HG03457 (cell line): ENCODE measurements around the gene RAET1G.
"Not testable (repeated sequence)": the region's sequence is repeated elsewhere in the genome, so short reads cannot be mapped to it uniquely, and the experiment has no call there.

Experiments used
- ATAC-seq: cut with Tn5 transposase; IDR thresholded peaks from one replicate; pipeline ENCODE4 v1.9.1; 2021; ENCODE audit warnings: moderate number of reproducible peaks; ENCODE audit not compliant: unreplicated experiment

Gene RAET1G

DNA sequence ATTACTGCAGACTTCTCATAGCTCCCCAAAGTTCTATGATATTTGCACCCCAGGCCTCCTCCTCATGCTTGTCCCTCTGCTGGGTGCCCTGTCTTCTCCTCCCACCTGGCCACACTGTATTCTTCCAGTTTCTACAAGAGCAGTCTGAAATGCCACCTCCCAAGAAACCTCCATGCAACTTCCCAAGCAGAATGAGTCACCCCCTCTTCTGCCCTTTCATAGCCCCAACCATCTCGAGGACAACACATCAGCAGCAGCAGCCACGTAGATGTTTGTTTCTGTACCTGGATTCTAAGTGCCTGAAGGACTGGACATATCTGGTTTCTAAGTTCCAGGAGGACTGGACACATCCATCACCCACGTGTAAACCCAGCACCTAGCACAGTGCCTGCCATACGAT, 12.3 kb upstream of the RAET1G start:
- ATAC-seq = no peak

DNA sequence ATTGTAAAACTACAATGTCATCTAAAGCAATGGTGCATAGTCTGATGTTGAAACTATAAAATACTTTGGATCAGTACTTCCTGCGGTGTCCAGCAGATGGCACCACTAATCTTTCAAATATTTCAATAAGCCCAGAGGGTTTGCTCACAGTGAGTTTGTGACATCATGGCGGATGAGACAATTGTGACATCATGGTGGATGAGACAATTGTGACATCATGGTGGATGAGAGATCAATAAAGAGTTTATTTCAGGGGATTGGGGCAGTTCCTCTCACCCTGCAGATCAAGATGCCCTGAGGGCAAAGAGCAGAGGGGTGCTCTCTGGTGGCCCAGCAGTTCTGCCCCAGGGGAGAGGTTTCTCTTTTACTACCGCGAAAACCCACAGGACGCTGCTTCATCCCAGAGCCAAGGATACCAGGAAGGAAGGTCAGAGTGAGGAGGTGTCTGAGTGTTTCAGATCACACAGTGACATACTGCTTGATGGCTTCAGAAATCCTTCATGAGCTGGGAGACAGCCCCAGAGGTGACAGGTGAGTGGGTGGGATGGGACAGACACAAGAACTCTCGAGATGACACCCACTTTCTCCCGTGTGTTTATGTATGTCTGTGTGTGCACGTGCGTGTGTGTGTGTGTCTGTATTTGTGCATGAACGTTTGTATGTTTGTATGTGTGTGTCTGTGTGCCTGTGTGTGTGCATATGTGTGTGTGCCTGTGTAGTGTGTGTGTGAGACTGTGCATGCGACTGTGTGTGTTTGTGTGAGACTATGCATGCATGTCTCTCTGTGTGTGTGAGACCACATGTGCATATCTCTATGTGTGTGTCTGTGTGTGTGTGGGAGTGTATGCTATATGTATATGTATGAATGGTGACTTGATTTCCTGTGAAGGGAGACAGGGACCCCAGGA, 11.6 kb upstream of the RAET1G start:
- ATAC-seq = no peak

DNA sequence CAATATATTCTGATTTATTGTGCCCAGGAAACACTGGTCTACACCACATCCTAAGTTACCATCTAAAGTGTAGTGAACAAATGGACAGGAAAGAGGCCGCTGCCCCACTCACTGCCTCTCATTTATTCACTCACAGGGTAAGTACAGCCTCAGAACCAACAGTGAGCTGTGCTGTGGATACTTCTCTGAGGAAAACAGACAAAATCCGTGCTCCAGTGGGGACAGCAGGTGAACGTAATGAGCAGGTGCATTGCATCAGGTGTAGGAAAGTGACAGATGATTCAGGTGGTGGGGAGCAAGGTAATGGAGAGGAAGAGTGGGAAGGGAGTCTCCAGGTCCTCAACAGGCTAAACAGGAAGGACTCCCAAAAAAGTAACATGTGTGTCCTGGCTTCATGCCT, 10.5 kb upstream of the RAET1G start:
- no peak for ATAC-seq

DNA sequence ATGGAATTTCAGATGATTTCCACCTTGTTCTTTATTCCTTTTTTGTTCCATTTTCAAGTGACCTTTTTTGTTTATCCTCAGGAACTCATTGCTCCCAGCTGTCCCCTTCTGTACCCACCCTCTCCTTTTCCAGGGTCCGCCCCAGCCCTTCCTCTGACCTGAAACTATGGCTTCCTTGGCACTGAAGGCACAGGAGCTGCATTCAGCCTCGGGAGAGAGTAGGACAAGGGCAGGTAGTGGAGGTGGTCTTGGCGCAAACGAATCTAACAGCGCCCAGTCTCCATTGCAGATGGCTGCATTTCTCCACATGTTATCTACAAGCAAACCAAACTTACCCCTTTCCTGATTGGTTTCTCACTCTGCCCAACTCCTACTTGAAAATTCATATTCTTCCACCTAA, 10.1 kb upstream of the RAET1G start:
- ATAC-seq = no peak

DNA sequence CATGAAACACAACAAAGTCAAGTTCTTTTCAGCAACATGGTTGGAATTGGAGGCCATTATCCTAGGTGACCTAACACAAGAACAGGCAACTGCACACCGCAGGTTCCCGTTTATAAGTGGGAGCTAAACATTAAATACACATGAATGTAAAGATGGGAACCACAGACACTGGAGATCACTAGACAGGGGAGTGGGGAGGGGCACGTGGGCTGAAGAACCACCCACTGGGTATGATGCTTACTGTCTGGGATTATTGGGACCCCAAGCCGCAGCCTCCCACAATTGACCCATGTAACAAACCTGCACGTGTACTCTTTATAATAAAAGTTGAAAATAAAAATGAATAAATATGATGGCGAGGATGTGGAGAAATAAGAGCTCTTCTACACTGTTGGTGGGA, 8.6 kb upstream of the RAET1G start:
- no peak for ATAC-seq

DNA sequence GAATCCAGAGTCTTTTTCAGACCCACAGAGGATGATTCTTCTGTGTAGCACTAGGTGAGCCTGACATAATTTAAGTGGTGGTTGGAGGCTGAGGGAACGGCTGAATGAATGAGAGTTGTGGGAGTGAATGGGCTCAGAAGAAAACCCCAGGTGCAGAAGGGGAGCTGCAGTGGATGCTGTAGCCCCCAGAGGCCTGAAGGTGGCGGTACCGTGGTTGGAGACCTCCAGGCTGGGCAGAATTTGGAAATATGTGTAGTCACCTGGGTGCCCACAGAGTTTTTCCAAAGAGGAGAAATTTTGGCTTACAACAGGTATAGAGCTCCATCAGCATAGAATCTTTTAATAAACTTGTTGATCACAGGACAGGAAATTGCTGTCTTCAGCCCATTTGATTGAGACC, 6.5 kb upstream of the RAET1G start:
- no peak for ATAC-seq

DNA sequence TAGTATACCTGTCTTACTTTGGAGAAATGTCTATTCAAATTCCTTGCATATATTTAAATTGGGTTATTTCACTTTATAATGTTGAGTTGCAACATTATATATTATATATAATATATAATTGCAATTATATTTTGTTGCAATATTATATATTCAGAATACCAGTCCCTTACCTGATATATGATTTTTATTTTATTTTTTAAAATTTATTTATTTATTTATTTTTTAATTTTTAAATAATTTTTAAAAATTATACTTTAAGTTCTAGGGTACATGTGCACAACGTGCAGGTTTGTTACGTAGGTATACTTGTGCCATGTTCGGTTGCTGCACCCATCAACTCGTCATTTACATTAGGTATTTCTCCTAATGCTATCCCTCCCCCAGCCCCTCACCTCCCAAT, 4.1 kb upstream of the RAET1G start:
- ATAC-seq = not testable (repeated sequence)

DNA sequence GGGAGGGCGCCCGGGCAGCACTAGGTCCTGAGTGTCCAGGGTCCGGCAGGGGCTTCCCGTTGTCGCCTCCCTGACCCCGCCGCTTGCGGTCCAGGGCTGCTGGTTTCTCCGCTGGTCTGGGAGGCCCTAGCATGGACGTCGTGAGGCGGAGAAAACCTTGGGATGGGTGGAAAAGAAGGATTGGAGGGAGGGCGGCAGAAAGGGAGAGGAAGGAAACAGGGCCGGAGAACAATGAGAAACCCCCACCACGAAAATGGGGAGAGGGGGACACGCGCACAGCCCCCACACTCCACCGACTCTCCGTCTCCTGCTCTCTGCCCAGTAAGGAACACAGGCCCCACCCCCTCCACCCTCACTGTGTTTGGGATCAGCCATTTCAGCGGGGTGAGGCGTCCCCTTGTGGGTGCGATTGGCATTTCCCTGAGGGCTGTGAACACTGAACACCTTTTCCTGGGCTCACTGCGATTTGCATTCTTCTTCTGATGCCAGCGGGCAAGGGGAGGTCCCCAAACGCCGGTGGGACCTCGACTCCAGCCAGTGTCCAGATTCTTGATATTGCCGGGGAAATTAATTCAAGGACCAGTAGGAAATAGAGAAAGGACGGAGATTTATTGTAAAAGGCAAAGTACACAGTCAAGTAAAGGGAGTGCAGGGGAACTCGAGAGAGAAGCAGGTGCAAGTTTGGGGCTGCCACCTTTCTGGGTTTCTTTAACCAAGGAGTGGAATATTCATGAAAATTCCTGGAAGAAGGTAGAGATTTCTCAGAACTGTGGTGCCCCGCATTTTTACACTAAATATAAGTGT, 3.3 kb upstream of the RAET1G start:
- ATAC-seq = no peak

DNA sequence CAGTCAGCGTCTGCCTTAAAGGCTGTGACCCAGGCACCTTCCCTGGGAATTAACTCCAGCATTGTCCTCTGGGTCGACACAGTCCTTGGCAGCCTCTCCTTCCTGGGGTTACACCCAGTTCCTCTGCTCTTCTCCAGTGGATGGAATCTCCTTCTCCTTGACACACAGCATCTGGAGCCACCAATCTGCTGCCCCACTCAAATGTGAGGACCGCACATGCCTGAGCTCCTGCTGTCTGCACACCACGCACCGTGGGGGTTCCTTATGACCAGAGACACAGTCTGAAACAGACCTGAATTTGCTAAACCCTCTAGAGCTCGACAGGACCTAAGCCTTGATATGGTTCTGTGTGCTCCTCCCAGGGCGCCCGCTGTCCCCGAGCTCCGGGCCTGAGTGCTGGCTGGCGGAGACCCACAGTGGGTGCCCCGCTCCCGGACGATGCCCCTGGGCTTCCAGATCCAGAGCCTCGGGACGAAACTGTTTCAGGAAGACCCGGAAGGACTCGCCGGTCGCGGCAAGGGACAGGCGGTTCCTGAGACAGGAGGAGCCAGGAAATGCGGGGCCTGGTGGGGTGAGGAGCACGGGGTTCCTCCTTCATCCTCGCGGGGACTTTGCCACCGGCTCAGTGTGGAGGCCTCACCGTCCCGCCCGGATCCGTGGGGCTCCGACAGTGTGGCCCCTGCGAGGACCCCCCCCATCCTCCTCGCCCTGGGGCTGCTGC, 2.5 kb upstream of the RAET1G start:
- ATAC-seq = no peak

DNA sequence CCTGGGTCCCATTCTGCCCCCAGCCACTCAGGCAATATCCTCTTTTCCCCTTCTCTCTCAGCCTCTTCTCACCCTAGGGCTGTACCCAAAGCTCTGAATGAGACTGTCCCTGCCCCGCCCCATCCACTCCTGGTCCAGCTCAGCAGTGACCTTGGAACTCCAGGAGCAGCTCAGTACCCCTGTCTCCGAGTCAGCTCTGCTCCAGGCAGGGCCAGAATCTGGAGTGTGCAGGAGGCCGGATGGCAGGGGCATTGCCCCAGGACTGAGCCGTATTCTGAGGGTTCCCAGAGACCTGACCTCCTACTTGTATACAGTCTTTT, 2.0 kb upstream of the RAET1G start:
- ATAC-seq = no peak

DNA sequence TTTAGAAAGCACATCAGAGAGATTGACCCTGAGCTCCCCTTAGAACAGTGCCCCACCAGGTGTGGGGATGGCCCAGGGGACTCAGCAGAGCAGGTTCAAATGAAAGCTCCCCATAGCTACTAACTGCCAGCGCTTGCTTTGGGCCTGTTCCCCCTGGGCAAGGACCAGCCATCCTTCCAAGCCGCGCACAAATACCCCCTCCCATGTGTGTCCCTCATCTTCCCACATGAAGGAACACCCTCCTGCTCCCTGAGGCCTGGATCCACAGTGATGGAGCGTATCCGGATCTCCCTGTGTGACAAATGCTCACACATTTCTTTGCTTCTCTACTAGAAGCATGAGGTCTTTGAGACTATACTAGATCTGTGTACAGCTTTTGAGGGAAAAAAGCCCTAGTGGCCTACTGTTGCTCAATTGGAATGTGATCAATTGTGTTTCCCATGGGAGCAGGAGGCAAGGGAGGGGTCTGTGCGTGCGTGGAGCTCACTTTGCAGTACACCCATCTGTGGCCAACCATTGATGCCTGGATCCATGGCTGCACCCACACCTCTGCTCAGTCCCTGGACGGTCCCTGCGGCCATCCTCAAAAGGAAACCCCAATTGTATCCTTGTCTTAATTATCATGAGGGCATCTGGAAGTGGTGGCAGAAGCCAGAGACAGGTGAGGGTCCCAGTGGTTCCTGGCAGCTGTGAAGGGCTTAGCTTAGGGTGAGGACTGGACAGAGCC, 1.4 kb upstream of the RAET1G start:
- ATAC-seq = no peak

DNA sequence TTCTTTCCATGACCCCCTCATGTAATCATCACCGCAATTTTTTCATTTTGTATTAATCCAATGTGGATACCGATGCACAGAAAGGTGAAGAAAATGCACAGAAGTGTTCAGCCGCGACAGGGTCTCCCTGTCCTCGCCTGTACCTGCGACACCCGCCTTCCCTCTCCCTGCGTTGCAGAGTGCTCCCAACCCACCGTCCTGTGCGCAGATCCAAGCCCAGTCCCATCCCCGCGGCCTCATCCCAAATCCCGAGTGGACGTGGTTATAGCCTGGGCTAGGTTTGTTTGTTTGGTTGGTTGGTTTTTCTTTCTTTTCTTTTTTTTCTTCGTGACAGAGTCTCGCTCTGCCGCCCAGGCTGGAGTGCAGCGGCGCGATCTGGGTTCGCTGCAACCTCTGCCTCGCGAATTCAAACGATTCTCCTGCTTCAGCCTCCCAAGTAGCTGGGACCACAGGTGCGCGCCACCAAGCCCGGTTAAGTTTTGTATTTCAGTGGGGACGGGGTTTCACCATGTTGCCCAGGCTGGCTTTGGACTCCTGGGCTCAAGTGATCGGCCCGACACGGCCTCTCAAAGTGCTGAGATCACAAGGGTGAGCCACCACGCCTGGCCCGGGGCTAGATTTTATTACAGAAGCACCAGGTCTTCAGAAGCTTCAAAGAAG, 536 bp upstream of the RAET1G start:
- ATAC-seq = no peak

DNA sequence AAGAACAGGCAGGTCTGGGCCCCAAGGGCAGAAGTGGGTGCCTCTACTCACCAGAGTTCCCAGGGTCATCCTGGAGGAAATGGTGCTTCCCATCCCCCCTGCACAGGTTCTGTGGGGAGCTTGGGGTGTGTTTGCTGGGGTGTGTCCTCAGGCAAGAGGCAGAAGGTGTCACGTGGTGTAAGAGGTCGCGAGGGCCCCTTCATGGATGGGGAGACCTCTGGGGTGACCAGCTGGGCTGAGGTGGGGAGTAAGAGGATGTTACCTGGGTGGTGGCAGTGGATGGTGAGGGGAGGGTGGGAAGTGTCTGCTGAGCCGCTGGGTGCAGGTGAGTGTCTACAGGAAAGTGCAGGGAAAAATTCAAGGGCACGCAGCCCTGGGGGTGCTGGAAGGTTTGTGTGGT, 830 bp downstream of the RAET1G start:
- ATAC-seq = not testable (repeated sequence)

DNA sequence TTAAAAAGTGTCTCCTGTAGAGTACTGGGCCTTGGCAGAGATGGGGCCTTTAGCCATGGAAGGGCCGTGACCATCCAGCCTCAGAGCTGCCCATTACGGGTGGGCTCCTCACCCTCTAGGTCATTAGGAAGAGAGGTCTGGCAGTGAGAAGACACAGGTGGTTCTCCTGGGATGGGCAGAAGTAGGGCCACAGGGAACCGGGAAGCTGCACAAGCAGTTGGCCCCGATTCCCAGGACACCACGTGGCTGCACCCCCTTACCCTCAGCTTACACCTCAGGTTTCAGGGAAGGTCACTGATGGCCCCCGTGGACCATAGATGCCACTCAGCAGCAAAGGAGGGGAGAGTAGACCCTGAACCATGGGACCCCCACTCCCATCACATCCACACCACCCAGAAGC, 1.6 kb downstream of the RAET1G start:
- ATAC-seq = no peak

DNA sequence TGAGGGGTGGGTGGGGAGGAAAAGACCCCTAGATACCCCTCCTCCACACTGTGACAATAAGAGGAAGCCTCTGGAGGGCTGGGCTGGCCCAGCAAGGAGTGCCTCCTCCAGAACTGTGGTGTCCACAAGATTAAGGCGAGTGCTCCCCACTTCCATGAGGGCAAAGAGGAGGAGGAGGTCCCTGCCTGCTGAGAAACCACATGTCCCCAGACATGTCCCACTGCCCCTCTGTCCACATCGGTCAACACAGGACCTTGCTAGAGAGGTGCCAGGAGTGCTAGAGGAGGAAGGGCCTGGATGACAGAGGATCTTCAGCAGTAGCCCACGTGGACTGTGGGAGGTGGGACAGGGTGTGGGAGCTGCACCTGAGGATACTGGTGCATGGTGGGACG, 3.1 kb downstream of the RAET1G start:
- ATAC-seq = no peak

DNA sequence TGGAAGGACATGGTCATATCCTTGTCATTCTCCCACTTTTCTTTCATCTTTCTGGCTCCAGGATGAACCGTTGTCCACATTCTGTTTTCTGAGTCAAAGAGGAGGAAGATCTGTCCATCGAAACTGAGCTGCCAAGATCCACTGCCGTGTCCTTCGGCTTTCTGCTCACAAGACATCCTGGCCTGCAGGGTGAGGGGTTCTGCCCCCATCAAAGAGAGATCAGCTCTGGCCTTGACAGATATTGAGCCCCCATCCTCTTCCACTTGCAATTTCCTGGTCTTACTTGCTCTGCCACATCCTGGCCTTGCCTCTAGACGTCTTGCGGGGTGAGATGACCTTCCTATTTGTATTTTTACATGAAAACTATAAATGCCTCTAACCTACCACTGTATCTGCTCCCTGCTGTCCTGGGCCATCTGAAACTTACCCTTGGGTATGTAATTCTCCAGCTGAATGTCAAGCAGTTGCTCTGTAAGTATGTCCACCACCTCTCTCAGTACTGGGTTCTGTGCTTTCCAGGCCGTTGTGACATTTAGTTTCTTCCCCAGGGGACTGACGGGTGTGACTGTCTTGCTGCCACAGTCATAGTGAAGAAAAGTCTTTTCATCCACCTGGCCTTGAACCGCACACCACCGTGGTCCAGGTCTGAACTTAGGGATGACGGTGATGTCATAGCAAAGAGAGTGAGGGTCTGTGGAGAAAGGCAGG, 3.6 kb downstream of the RAET1G start:
- ATAC-seq = not testable (repeated sequence)

DNA sequence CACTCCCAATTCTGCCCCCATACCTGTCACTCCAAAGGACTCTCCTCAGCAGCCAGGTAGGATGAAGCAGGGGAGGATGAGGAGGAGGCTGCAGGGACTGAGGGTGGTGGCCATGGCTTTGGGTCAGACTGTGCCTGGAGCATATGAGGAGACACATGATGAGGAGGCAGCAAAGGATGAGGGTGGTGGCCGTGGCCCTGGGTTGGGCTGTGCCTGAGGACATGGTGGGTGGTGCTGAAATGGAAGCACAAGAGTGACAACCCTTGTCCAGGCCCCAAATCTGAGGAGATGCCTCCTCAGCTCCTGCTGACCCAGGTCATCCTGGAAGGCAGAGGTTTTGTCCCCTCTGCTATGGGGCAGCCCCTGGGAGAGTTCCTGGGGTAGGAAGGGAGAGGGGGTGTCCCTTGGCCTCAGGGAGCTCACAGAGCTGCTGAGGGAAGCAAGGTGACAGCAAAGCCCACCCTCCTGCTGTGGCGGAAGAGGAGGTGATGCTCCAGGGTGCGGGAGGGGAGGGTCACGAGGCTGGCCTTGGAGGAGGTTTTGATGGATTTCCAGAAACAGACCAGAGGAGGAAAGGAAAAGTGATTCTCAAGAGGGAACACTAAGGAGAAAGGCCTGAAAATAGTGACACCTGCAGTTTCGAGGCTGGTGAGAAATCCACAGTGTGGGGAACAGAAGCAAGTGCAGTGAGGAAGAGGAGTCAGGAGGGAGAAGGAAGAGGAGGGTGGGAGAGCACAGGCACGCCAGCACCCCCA, 4.6 kb downstream of the RAET1G start:
- ATAC-seq = no peak

DNA sequence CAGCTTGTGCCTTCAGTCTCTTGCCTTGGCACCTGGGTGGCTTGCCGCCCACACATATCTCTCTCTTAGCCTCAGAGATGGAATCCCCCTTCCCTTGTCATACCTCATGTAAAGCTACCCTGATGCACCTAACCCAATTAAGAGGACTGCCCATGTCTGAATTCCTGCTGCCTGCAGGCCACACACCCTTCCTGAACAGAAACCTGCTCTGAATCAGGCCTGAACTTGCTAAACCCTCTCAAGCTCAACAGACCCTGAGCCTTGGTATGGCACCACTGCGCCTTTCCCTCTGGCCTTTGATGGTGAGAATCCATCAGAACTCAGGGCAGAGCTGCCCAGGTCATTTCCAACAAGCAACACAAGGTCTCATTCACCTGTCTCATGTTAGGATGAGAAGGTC, 5.2 kb downstream of the RAET1G start:
- ATAC-seq = no peak
